ENCODE measurements around the gene MEGF10.

DNA sequence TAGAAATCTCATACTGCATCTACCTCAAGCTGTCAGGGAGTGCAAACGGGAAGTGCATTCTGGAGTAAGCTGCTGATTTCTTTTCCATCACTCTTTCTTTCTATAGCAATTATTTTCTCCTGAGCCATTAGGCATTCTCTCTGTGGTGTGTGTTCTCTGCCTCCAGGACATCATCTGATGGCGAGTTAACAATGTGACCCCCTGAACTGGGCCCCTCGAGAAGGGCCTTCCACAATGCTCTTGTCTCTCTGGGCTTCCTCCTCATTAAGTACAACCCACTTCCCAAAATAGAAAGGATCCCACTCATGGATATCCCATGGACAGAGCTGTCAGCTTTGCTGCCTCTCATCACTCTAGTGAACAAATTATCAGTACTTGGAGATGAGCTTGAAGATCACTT lies 130.2 kb downstream of the MEGF10 start:
- TF ChIP-seq, protein P1, sequence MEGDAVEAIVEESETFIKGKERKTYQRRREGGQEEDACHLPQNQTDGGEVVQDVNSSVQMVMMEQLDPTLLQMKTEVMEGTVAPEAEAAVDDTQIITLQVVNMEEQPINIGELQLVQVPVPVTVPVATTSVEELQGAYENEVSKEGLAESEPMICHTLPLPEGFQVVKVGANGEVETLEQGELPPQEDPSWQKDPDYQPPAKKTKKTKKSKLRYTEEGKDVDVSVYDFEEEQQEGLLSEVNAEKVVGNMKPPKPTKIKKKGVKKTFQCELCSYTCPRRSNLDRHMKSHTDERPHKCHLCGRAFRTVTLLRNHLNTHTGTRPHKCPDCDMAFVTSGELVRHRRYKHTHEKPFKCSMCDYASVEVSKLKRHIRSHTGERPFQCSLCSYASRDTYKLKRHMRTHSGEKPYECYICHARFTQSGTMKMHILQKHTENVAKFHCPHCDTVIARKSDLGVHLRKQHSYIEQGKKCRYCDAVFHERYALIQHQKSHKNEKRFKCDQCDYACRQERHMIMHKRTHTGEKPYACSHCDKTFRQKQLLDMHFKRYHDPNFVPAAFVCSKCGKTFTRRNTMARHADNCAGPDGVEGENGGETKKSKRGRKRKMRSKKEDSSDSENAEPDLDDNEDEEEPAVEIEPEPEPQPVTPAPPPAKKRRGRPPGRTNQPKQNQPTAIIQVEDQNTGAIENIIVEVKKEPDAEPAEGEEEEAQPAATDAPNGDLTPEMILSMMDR (IDR thresholded peaks at IDR 0.05): no peak
- no peak for TF ChIP-seq EZH2 (IDR thresholded peaks at IDR 0.05; ENCODE audit: borderline replicate concordance, insufficient read depth, low read depth, low read length, poor library complexity, severe bottlenecking)
